HCEC 1CT (cell line): Measurements from ENCODE around the gene TSEN15.
"Not testable (repeated sequence)": the region's sequence is repeated elsewhere in the genome, so short reads cannot be mapped to it uniquely, and the experiment has no call there.

Source experiments
- DNase-seq: peaks from one replicate; pipeline ENCODE4 v3.0.0-alpha.2; 2017

Gene TSEN15

GRCh38 chr1:184032306-184032929 is 19.1 kb upstream of the TSEN15 start:
- no peak for DNase-seq

GRCh38 chr1:184032930-184033418 is 18.6 kb upstream of the TSEN15 start:
- no peak for DNase-seq

- DNase-seq = peak; percentile 36
Observed at GRCh38 chr1:184033711-184034167, 17.8 kb upstream of the TSEN15 start.

GRCh38 chr1:184034761-184035379 is 16.7 kb upstream of the TSEN15 start:
- no peak for DNase-seq

- no peak for DNase-seq
Observed at GRCh38 chr1:184035719-184036516, 15.6 kb upstream of the TSEN15 start.

- no peak for DNase-seq
Observed at GRCh38 chr1:184036517-184036949, 15.0 kb upstream of the TSEN15 start.

- DNase-seq = no peak
Observed at GRCh38 chr1:184037849-184038591, 13.5 kb upstream of the TSEN15 start.

GRCh38 chr1:184039126-184039525 is 12.4 kb upstream of the TSEN15 start:
- DNase-seq = no peak

- DNase-seq = no peak
Observed at GRCh38 chr1:184041731-184042130, 9.8 kb upstream of the TSEN15 start.

GRCh38 chr1:184043315-184043714 is 8.2 kb upstream of the TSEN15 start:
- not testable (repeated sequence) for DNase-seq

GRCh38 chr1:184044603-184045376 is 6.7 kb upstream of the TSEN15 start:
- no peak for DNase-seq

- DNase-seq = not testable (repeated sequence)
Observed at GRCh38 chr1:184047541-184047940, 4.0 kb upstream of the TSEN15 start.

- DNase-seq = no peak
Observed at GRCh38 chr1:184048561-184049240, 2.8 kb upstream of the TSEN15 start.

GRCh38 chr1:184049291-184049690 is 2.2 kb upstream of the TSEN15 start:
- no peak for DNase-seq

GRCh38 chr1:184049836-184050468 is 1.6 kb upstream of the TSEN15 start:
- no peak for DNase-seq

GRCh38 chr1:184050636-184051035 is 894 bp upstream of the TSEN15 start:
- no peak for DNase-seq

GRCh38 chr1:184051138-184051484 is 419 bp upstream of the TSEN15 start:
- DNase-seq = no peak

- no peak for DNase-seq
Observed at GRCh38 chr1:184052194-184052559, 647 bp downstream of the TSEN15 start.

GRCh38 chr1:184052750-184053149 is 1.2 kb downstream of the TSEN15 start:
- no peak for DNase-seq

- no peak for DNase-seq
Observed at GRCh38 chr1:184053881-184054280, 2.4 kb downstream of the TSEN15 start.

- DNase-seq = peak; percentile 94
Observed at GRCh38 chr1:184056921-184057555, 5.5 kb downstream of the TSEN15 start.
